HL-60 (cell line): ENCODE results near the gene SERTM1.

Experiments used
- POLR2AphosphoS5 ChIP-seq: IDR thresholded peaks from 2 replicates; pipeline ENCODE4 v1.6.1; 2012; ENCODE audit warnings: low read depth
- SPI1 ChIP-seq: IDR thresholded peaks from 2 replicates; pipeline ENCODE4 v1.6.1; 2012; ENCODE audit warnings: low read depth, mild to moderate bottlenecking, borderline replicate concordance
- TF ChIP-seq, protein P1 (sequence below): IDR thresholded peaks from one replicate; pipeline ENCODE4 v1.5.1; 2011; ENCODE audit warnings: low read length, control low read depth, inconsistent platforms; ENCODE audit not compliant: insufficient read depth
- TF ChIP-seq, protein P2 (sequence below): IDR thresholded peaks from 2 replicates; pipeline ENCODE4 v1.6.1; 2012; ENCODE audit warnings: low read depth; ENCODE audit not compliant: insufficient replicate concordance

DNA sequence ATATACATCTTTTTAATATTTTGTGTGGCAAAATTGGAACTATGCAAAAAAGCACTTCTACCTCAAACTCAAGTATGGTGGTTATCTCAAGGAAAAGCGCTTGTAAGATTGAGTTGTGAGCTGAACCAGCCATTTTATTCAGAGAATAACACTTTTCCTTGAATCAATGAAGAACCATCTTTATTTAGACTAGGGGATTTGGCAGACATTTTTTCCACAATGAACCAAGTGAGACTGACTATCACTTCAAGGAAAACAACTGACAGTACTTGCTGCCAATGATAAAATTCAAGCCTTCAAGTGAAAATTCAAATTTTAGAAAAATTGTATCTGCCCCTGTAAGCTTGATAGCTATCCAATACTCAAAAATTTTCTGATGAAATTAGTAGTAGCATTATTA lies 23.2 kb upstream of the SERTM1 start:
- TF ChIP-seq, protein P1, sequence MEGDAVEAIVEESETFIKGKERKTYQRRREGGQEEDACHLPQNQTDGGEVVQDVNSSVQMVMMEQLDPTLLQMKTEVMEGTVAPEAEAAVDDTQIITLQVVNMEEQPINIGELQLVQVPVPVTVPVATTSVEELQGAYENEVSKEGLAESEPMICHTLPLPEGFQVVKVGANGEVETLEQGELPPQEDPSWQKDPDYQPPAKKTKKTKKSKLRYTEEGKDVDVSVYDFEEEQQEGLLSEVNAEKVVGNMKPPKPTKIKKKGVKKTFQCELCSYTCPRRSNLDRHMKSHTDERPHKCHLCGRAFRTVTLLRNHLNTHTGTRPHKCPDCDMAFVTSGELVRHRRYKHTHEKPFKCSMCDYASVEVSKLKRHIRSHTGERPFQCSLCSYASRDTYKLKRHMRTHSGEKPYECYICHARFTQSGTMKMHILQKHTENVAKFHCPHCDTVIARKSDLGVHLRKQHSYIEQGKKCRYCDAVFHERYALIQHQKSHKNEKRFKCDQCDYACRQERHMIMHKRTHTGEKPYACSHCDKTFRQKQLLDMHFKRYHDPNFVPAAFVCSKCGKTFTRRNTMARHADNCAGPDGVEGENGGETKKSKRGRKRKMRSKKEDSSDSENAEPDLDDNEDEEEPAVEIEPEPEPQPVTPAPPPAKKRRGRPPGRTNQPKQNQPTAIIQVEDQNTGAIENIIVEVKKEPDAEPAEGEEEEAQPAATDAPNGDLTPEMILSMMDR = no peak
- TF ChIP-seq, protein P2, sequence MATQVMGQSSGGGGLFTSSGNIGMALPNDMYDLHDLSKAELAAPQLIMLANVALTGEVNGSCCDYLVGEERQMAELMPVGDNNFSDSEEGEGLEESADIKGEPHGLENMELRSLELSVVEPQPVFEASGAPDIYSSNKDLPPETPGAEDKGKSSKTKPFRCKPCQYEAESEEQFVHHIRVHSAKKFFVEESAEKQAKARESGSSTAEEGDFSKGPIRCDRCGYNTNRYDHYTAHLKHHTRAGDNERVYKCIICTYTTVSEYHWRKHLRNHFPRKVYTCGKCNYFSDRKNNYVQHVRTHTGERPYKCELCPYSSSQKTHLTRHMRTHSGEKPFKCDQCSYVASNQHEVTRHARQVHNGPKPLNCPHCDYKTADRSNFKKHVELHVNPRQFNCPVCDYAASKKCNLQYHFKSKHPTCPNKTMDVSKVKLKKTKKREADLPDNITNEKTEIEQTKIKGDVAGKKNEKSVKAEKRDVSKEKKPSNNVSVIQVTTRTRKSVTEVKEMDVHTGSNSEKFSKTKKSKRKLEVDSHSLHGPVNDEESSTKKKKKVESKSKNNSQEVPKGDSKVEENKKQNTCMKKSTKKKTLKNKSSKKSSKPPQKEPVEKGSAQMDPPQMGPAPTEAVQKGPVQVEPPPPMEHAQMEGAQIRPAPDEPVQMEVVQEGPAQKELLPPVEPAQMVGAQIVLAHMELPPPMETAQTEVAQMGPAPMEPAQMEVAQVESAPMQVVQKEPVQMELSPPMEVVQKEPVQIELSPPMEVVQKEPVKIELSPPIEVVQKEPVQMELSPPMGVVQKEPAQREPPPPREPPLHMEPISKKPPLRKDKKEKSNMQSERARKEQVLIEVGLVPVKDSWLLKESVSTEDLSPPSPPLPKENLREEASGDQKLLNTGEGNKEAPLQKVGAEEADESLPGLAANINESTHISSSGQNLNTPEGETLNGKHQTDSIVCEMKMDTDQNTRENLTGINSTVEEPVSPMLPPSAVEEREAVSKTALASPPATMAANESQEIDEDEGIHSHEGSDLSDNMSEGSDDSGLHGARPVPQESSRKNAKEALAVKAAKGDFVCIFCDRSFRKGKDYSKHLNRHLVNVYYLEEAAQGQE = no peak
- TF ChIP-seq SPI1 (no peak), POLR2AphosphoS5 (no peak)
